TTC549 (cell line): ENCODE data around the gene HECW1.
"Not testable (repeated sequence)": the region's sequence is repeated elsewhere in the genome, so short reads cannot be mapped to it uniquely, and the experiment has no call there.

Experiments
- FAIRE-seq: peaks from 2 replicates; lab custom pipeline; 2012; peaks lifted over from hg19 to GRCh38; lab: Jason Lieb, UNC

Gene HECW1

DNA sequence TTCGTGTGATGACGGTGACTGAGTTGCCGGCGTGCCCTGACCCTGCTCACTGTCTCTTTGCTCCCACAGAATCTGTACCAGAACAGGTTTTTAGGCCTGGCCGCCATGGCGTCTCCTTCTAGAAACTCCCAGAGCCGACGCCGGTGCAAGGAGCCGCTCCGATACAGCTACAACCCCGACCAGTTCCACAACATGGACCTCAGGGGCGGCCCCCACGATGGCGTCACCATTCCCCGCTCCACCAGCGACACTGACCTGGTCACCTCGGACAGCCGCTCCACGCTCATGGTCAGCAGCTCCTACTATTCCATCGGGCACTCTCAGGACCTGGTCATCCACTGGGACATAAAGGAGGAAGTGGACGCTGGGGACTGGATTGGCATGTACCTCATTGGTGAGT, 199.2 kb downstream of the HECW1 start:
- no peak for FAIRE-seq

DNA sequence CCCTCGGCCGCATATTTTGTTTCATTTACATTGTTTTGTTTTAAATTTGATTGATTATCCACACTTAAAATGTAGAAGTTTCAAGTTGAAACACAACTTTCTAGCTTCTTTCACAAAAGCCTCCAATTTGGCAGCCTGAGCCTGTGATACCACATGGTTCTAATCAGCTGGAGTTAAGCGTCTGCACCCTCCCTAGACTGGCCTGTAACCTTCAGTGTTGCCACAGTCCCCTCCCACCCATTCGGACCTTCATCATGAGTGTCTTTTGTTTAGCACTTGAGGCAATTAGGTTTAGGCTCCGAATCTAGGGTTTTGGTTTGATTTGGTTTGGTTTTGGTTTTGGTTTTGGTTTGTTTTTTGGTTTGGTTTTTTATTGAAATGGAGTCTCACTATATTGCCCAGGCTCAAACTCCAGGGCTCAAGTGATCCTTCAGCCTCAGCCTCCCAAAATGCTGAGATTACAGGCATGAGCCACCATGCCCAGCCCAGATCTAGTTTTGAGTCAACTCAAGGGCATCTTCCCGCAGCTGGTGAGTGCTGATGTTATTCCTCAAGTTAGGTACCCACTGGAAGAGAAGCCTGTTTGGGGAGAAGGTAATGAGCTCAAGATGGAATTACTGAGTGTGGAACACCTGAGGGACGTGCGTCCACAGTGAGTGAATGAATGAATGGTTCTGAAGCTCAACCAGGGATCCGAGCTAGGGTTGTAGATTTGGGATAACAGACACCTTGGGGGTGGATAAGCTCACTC, 201.4 kb downstream of the HECW1 start:
- FAIRE-seq, result no peak

DNA sequence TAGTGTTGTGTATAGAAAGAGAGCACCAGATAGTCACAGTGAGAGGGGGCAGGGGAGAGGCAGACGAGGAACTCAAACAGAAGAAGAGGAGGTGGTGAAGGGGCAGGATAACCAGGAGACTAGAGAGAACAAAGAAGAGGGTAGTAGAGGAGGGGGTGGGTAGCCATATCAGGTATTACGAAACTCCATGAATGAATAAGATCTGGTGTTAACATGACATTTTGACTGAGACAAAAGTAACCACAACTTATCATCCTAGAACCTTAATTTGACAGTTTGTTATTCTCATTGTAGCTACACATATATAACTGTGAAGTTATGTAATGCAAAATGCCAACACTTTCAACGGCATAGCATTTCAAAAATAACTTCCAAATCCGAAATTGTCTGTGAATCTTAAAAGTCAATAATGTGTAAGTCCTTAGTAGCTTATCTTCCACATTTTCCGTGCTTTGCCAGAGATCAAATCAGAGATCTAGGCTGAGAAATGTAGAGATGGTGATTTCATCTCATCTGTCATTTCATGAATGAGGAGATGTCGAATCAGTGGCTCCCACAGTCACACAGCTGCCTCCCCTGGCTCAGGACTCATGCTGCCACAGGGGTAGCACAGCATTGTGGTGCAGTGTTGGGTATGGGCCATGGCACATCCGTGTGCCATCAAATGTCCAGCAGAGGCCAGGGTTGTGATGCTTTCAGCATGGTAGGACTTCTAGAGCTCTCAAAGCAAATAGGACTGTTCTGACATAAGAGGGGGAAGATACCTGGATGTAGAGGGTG, 202.1 kb downstream of the HECW1 start:
- FAIRE-seq, result no peak

DNA sequence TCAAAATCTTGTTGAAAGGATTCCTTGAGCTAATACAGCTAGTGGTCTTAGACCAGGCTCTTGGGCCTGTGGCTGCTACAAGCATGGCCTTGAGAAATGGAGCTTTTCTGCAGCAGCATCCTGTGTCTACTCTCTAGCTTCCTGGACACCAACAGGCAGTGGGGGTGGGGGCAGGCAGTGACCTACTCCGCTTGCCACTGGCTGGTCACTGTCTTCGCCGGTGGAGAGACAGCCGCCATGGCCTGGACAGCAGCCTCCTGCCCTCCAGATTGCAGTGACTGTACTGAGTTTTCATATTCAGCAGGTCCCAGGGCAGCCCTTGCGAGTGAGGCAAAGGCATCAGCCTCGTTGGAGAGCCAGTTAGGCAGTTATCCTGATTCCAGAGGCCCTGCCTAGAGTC, 204.6 kb downstream of the HECW1 start:
- no peak for FAIRE-seq

DNA sequence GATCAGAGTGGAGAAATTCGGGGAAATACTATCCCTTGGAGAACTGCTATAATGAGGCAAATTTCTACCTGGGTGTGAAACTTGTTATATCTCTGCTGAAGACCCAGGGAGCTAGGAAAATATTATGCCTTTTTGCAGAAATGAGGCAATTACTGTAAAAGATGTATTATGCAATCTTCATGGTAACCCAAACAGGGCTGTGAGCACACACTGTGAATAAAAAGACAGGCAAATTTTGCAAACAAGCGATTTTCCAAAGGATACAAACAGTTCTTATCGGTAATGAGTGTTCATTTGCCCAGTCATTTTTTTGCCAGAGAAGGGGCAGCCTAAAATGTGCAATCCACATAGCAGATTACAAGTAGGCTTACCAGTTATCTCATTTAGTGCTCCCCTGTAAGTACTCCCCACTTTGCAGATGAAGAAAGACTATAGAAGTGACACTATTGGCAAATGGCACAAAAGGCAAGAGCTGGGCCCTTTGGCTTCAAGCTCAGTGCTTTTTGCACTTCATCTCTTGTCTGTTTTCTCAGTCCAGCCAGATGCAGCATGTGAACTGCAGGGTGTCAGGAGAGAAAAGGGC, 205.8 kb downstream of the HECW1 start:
- FAIRE-seq, result no peak

DNA sequence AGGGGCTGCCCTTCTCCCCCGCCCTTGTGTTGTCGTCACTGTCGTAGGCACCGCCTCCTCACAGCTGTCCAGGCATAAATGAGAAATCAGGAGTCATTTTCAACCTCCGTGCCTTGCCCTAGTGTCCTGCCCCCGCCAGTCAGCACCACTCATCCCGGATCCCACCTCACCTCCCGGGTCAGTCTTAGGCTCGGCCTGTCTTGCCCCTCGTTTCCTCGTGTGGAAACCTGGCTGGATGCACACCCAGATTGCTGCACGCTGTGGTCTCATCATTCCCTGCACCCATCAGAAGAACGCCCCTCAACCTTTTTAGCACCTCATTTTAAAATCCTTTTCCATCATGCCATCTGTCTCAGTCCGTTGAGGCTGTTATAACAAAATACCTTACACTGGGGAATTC, 213.1 kb downstream of the HECW1 start:
- no peak for FAIRE-seq

DNA sequence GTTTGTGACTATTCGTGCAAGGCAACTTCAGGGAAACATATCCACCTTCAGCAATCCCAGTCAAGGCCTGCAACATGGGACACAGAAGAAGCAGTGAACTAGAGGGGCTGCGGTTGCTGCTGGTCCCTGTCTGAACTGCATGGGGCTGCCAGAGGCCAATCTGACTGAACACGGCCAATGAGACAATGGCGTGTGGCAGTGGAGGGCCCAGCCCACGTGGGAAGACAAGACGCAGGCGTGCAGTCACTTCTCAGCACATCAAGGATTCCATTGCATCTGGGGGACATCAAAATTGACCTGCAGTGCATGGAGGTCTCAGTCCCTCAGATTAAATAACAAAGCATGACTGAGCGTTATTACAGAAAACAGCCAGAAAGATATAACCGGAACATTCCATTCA, 215.9 kb downstream of the HECW1 start:
- no peak for FAIRE-seq

DNA sequence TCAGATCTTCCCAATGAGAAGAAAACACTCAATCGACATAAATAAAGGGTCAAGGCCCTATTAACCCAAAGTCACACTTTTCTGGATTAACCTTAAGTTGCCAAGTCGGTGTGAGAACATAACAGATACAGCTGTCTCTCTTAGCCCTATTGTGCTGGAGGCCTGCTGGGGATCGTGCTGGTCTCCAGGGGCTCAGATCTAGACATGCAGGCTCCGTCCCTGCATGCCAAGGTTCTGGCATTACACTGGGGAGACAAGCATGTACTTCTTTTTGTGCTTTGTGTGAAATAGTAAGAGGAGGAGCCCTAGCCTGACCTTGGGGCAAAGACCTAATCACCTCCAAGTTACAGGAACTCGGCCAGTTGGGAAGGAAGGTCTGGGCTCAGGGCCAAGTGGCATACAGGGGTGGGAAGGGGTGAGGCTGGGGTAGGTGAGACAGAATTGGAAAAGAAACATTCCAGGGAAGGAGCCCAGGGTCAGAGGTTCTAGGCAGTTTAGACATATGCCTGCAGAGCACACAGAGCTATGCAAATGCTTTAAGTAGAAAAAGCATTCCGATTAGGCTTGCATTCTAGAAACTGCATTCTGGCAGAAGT, 216.4 kb downstream of the HECW1 start:
- FAIRE-seq, result no peak

DNA sequence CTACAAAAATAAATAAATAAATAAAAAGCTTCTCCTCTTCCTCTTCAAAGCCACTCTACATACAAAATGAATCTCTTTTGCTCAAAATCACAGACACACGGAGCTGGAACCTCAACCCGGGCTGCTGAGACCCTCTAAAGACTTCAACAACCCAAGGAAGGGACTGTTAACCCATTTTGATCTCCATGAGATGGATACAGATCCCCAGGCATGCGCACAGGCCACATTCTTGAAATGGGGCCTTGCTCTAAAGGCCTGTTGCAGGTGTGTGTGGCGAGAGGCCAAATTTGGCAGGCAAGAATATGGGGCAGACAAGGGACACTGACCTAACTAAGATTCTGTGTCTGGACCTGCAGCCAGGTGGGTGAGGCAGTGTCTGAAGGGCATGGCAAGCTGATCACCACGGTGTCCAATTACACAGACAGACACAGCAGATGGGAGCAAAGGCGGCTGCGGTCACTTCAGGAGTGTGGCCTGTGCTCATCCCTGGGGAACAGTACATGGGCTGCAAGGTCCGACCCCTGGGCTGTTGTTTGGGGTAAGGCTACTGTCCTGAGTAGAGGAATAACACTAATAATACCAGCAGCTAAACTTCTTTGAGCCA, 219.8 kb downstream of the HECW1 start:
- no peak for FAIRE-seq

DNA sequence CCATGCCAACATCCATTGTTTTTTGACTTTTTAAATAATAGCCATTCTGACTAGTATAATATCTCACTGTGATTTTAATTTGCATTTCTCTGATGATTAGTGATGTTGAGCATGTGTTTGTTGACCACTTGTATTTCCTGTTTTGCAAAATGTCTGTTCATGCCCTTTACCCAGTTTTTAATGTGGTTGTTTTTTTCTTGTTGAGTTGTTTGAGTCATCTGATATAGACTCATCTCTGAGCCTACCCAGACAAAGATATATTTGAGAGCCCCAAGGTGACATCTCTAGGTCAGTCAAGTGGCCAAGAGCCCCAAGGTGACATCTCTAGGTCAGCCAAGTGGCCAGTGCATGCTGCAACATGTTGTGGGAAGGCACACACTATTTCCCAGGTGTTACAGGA, 224.7 kb downstream of the HECW1 start:
- FAIRE-seq, result no peak

DNA sequence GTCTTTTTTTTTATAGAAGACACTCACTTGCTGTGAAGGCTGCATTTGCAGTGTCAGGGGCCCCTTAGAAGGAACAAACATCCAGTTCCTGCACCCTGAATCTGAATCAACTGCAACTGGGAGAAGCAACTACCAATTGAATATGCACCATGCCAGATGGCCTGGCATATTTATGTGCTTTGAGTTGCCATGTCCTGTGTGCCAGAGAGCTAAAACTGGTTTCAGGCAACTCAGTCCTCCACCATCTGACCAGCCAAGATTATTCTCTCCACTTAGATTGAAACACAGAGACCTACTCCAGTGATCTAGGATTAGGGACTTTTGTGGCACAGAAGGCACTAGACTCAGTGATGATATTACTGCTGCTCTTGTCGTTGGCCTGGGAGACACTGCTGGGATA, 225.4 kb downstream of the HECW1 start:
- FAIRE-seq, result no peak

DNA sequence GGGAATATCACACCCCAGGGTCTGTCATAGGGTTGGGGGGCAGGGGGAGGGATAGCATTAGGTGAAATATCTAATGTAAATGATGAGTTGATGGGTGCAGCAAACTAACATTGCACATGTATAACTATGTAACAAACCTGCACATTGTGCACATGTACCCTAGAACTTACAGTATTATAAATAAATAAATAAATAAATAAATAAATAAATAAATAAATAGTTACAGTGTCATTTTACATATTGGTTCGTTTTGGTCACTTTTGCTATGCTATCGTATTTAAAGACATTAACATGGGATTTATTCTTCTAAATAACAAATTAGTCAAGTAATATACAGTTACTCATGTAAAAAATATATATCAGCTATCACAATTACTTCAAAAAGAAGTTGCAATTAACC, 228.7 kb downstream of the HECW1 start:
- FAIRE-seq, result no peak

DNA sequence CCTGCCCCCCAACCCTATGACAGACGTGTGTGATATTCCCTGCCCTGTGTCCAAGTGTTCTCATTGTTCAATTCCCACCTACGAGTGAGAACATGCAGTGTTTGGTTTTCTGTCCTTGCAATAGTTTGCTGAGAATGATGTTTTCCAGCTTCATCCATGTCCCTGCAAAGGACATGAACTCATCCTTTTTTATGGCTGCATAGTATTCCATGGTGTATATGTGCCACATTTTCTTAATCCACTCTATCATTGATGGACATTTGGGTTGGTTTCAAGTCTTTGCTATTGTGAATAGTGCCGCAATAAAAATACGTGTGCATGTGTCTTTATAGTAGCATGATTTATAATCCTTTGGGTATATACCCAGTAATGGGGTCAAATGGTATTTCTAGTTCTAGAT, 231.0 kb downstream of the HECW1 start:
- FAIRE-seq, result not testable (repeated sequence)

DNA sequence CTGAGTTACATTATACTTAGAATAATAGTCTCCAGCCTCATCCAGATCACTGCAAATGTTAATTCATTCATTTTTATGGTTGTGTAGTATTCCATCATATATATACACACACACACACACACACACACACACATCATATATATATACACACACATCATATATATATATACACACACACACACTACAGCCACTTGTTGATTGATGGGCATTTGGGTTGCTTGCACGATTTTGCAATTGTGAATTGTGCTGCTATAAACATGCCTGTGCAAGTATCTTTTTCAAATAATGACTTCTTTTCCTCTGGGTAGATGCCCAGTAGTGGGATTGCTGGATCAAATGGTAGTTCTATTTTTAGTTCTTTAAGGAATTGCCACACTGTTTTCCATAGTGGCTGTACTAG, 233.2 kb downstream of the HECW1 start:
- FAIRE-seq, result not testable (repeated sequence)

DNA sequence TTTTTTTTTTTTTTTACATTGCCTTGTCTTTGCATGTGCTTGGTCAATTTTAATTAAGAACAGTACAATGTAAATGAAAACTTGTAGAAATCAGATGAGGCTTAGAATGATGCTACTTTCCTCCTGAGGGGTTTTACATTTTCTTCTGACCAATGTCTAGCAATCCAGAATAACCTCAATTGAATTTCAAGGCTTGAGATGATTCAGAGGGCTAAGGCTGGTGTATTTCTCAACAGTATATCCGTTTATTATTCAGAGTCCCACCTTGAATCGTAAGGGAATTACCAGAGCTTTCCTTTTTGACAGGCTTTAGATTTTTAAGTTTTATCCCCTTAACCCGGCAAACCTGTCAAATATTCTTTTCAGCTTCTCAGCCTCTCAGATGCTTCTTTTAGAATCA, 239.2 kb downstream of the HECW1 start:
- FAIRE-seq, result no peak

DNA sequence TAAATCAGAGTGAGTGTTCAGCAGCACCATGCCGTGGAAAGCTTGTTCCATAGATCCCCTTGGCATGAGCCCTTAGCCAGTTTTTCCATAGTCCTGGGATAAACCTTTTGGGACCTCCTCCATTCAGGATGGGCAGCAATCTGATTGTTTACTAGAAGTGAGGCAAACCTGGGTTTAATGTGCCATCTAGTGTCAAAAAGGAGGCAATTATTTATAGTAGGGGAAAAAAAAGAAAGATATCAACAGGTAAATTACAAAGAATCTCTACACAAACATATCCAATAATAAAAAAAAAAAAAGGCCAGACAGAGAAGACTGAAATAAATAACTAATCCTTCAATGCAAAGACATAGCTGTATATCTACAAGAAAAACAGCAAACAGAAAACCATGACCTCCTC, 241.5 kb downstream of the HECW1 start:
- no peak for FAIRE-seq

DNA sequence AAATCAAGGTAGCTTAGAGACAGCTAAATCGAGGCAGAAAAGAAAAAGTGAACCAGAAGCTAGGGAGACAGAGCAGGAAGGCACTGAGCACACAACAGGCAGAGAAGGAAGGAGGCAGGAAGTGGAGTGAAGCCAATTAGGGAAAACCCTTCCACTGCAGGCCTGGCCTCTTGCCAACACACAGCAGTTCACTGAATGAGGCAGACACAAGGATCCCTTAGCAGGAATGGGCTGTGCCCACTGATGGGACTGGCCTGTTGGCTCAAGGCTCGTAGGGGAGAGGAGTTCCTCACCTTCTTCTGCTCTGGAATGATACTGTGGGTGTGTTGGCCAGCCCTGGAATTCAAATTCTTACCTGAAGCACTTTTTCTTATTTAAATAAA, 250.2 kb downstream of the HECW1 start:
- no peak for FAIRE-seq

DNA sequence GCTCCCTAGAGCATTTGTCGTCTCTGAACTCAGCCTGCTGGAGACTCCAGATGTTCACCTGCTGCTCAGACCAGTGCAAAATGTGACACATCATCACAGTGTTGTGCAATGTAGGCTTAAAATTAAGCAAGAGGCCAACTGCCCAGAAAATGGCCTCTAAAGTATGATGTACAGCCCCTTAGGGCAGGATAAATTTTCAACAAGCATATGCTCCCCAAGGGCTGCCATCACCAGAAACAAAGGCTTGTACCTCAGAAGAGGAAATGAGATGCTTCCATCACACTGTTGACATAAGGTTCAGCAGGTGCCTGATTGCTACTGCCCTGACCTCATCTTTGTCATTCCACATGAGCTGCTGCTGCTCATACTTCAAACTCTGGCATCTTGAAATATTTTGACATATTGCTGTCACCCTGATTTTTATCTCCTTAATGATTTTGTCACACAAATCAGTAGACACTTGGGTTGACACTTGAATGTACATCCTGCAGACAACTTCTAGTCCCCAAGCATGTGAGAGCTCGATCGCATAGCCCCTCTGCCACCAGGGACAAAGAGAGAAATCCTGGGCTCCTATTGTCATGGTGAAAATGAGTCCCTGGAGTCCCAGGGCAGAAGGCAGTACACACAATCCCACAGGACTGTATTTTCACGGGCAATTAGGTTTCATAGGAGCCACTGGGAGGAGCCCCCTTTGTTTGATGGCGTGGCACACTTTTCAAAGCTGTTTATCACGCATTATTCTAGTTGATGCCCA, 250.8 kb downstream of the HECW1 start:
- no peak for FAIRE-seq

DNA sequence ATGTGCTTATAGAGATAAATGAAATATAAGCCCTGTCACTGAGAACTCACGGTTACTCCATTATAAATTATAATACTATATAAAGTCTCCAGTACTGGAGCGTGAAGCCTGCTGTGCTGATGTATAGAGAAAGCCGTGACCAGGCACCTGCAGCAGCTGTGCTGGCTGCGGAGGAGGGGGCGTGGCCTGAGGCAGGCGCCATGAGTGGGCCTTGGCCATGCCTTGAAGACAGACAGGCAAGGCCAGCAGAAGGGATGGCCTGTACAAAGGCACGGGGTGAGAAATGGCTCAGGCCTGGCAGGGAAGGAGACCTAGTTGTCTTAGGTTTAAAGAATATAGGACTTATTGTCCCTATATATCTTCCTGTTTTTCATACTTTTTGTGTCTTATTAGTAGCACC, 251.9 kb downstream of the HECW1 start:
- no peak for FAIRE-seq

DNA sequence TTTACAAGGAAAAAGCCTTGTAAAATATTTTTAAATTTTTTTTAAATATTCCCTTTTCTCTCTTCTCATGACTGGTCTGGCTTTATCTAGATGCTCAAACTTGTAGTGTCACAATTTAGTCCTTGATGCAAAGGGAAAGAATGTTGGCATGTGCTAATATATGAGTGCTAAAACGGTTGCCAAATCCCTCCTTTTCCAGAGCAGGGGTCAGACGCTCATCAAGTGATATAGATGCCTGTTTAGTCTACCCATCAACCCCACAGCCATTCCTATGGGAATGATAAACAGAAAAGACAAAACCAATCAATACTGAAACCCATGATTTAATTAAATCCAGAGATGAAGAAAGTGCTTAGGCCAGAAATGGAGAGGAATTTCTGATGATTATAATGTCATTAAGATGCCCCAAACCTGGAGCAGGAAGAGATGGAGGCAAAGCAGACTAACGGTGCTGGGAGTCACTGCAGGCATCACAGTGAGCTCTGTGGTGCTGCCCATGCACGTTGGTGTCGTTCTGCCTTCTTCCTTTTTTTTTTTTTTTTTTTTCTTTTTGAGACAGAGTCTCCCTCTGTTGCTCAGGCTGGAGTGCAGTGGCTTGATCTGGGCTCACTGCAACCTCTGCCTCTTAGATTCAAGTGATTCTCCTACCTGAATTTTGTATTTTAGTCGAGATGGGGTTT, 260.4 kb downstream of the HECW1 start:
- no peak for FAIRE-seq

DNA sequence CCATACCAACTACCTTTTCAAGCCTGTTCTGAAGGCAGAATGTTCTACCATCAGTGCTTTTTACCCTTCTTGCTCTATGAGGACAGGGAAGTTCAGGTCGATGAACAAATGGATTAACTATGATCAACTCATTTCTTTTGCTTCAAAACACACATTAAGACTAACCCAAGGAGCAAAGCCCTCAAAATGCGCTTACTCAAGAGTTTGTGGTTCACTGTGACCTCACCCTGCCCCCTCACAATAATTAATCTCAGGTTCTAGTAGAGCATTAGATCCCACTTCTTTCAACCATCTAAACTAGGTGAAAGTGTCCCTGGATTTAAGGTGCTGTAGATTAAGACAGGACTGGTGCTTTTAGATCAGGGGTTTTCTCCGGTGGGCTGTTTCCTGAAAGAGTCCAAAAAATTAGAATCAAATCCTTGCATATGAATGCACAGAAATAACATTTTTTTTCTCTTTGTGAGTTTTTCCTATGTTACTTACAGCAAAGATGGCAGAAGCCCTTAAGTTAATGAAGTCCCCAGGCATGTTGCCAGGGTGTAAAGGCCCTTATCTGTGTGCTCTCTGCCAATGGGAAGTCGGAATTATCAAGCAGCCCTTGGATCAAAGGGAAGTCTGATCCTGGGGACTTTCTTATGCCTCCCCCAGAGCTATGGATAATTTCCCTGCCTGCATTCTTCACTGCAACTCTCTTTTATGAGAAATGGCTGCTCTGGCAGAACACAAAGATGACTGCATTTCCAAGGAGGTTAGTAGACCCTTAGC, 264.9 kb downstream of the HECW1 start:
- FAIRE-seq, result no peak
